GM23338 (cell line): ENCODE measurements around the gene ADGRF1. TPM values are rescaled to one million over a fixed set of nuclear protein-coding genes. Genes with fewer than 3 reads are reported as not detected.

ENCODE experiments used
- ATAC-seq: fragments of 200-7000 bp; cut with Tn5 transposase; 3 replicates; pipeline ENCODE4 v1.9.1; 2020
- DNase-seq: peaks from one replicate; pipeline ENCODE4 v3.0.0-alpha.2; 2015; ENCODE audit warnings: low spot score
- H2AFZ ChIP-seq: fragments of 200-600 bp; sonication (generic); 2 replicates; pipeline ENCODE4 v1.8.0; 2016; ENCODE audit warnings: antibody characterized with exemption, mild to moderate bottlenecking, moderate library complexity
- H3F3A ChIP-seq: fragments of 200-600 bp; sonication (generic); replicated peaks from 2 replicates; pipeline ENCODE4 v1.8.0; 2017; ENCODE audit warnings: antibody characterized with exemption, mixed run types, low read depth
- H3K27ac ChIP-seq: fragments of 200-600 bp; sonication (generic); 2 replicates; pipeline ENCODE4 v1.6.1; 2016; ENCODE audit warnings: low read depth
- H3K27me3 ChIP-seq: fragments of 200-600 bp; sonication (generic); 2 replicates; pipeline ENCODE4 v1.8.0; 2016; ENCODE audit warnings: mild to moderate bottlenecking, mixed run types, moderate library complexity; ENCODE audit not compliant: insufficient read depth
- H3K36me3 ChIP-seq: fragments of 200-600 bp; sonication (generic); 2 replicates; pipeline ENCODE4 v1.8.0; 2016; ENCODE audit warnings: mild to moderate bottlenecking; ENCODE audit not compliant: insufficient read depth
- H3K4me1 ChIP-seq: fragments of 200-600 bp; sonication (generic); 2 replicates; pipeline ENCODE4 v1.8.0; 2016; ENCODE audit warnings: mild to moderate bottlenecking, moderate library complexity; ENCODE audit not compliant: insufficient read depth
- H3K4me2 ChIP-seq: fragments of 200-600 bp; sonication (generic); 2 replicates; pipeline ENCODE4 v1.7.1; 2017; ENCODE audit warnings: mixed run types
- H3K4me3 ChIP-seq: fragments of 200-600 bp; sonication (generic); 2 replicates; pipeline ENCODE4 v1.6.1; 2016; ENCODE audit warnings: mixed run types
- H3K79me2 ChIP-seq: fragments of 200-600 bp; sonication (generic); replicated peaks from 2 replicates; pipeline ENCODE4 v1.8.0; 2017; ENCODE audit warnings: mild to moderate bottlenecking; ENCODE audit not compliant: insufficient read depth
- H3K9me2 ChIP-seq: fragments of 200-600 bp; sonication (generic); 2 replicates; pipeline ENCODE4 v1.8.0; 2017; ENCODE audit not compliant: insufficient read depth
- H4K20me1 ChIP-seq: fragments of 200-600 bp; sonication (generic); replicated peaks from 2 replicates; pipeline ENCODE4 v1.8.0; 2017; ENCODE audit warnings: mild to moderate bottlenecking; ENCODE audit not compliant: insufficient read depth
- H3K27ac Mint-ChIP-seq: 2 replicates; pipeline ENCODE4 v1.8.0; 2020; ENCODE audit warnings: inconsistent platforms, mild to moderate bottlenecking, moderate library complexity, mixed read lengths
- H3K27me3 Mint-ChIP-seq: 3 replicates; pipeline ENCODE4 v1.8.0; 2022; ENCODE audit warnings: low read depth, mild to moderate bottlenecking, moderate library complexity, mixed read lengths, inconsistent platforms; ENCODE audit not compliant: insufficient read depth, poor library complexity
- H3K36me3 Mint-ChIP-seq: 3 replicates; pipeline ENCODE4 v1.8.0; 2021; ENCODE audit warnings: low read depth, mild to moderate bottlenecking, inconsistent platforms, moderate library complexity, mixed read lengths
- H3K4me1 Mint-ChIP-seq: 3 replicates; pipeline ENCODE4 v1.8.0; 2020; ENCODE audit warnings: mild to moderate bottlenecking, inconsistent platforms, mixed read lengths
- H3K4me3 Mint-ChIP-seq: 3 replicates; pipeline ENCODE4 v1.8.0; 2021; ENCODE audit warnings: moderate library complexity, mild to moderate bottlenecking, inconsistent platforms, mixed read lengths
- H3K9me3 Mint-ChIP-seq: 3 replicates; pipeline ENCODE4 v1.8.0; 2020; ENCODE audit warnings: moderate library complexity, mild to moderate bottlenecking, inconsistent platforms, mixed read lengths
- CREB1 ChIP-seq: fragments of 250-450 bp; sonication (Bioruptor Pico); IDR thresholded peaks from 2 replicates; pipeline ENCODE4 v1.5.0; 2020; ENCODE audit warnings: low read depth, mild to moderate bottlenecking, moderate library complexity
- CTCF ChIP-seq, 2 experiments: fragments of 200-600 bp in 1 of 2; sonication (generic) in 1 of 2; conservative IDR thresholded peaks; 2 replicates each; pipeline versions ENCODE4 v1.5.1 to v1.6.1; 2016 to 2017; ENCODE audit warnings: antibody characterized with exemption in 2 of 2, low read depth in 2 of 2, mild to moderate bottlenecking in 2 of 2, moderate library complexity in 1 of 2
- ETS1 ChIP-seq: IDR thresholded peaks from 2 replicates; pipeline ENCODE4 v1.6.1; 2016; ENCODE audit warnings: antibody characterized with exemption
- EZH2 ChIP-seq: fragments of 200-600 bp; sonication (generic); IDR thresholded peaks from one replicate; pipeline ENCODE4 v1.8.0; 2017; ENCODE audit warnings: antibody characterized with exemption, mild to moderate bottlenecking, low read depth; ENCODE audit not compliant: unreplicated experiment
- EZH2phosphoT487 ChIP-seq: fragments of 200-600 bp; sonication (generic); IDR thresholded peaks from one replicate; pipeline ENCODE4 v1.8.1; 2018; ENCODE audit warnings: antibody characterized with exemption; ENCODE audit not compliant: unreplicated experiment
- JUNB ChIP-seq: IDR thresholded peaks from one replicate; pipeline ENCODE4 v1.6.1; 2016; ENCODE audit warnings: antibody characterized with exemption; ENCODE audit not compliant: unreplicated experiment
- NANOG ChIP-seq: IDR thresholded peaks from 2 replicates; pipeline ENCODE4 v1.6.1; 2016; ENCODE audit warnings: antibody characterized with exemption, borderline replicate concordance
- POLR2AphosphoS5 ChIP-seq: IDR thresholded peaks from 2 replicates; pipeline ENCODE4 v1.6.1; 2016; ENCODE audit warnings: antibody characterized with exemption, low read depth
- STAT1 ChIP-seq: IDR thresholded peaks from one replicate; pipeline ENCODE4 v1.6.1; 2016; ENCODE audit warnings: antibody characterized with exemption; ENCODE audit not compliant: unreplicated experiment
- ZNF114 ChIP-seq: fragments of 250-450 bp; sonication (Bioruptor Pico); IDR thresholded peaks from 2 replicates; pipeline ENCODE4 v1.5.0; 2020; ENCODE audit warnings: mild to moderate bottlenecking, moderate library complexity
- ZNF331 ChIP-seq: fragments of 250-450 bp; sonication (Bioruptor Pico); IDR thresholded peaks from 2 replicates; pipeline ENCODE4 v1.5.0; 2020; ENCODE audit warnings: low read depth, mild to moderate bottlenecking, moderate library complexity
- polyA plus RNA-seq: library from polyadenylated mRNA; unstranded; fragments of >200 nt; fragmentation: Nextera tagmentation; extraction: Ambion mirVana; gene quantifications from 2 replicates; pipeline ENCODE4 v1.2.1, GENCODE V29; 2016
- total RNA-seq: library from RNA; depleted of rRNA; stranded (reverse); fragments of >200 nt; shearing (Covaris generic); gene quantifications from 2 replicates; pipeline ENCODE4 v1.2.3, GENCODE V29; 2014
- TF ChIP-seq, protein P1 (sequence below): IDR thresholded peaks from one replicate; pipeline ENCODE4 v1.6.1; 2018; ENCODE audit warnings: antibody characterized with exemption; ENCODE audit not compliant: unreplicated experiment
- TF ChIP-seq, protein P2 (sequence below): fragments of 250-450 bp; sonication (Bioruptor Pico); IDR thresholded peaks from 2 replicates; pipeline ENCODE4 v1.5.0; 2020; ENCODE audit warnings: mild to moderate bottlenecking, moderate library complexity

Gene ADGRF1
- total and polyA plus RNA-seq, 2 experiments from 2014 or later, result not detected

GRCh38 chr6:47007657-47008396 is 34.3 kb downstream of the ADGRF1 start:
- peaks cover 2% of the 10 kb centered on the region for H3K27me3 Mint-ChIP-seq
- DNase-seq (no peak), ATAC-seq (no peak)
- no peaks in the 10 kb centered on the region for H3K27me3 ChIP-seq
- no peaks in the 10 kb centered on the region for H3K9me3 Mint-ChIP-seq
- no peak overlapping the region for H3K27ac Mint-ChIP-seq
- peaks cover 5% of the 10 kb centered on the region for H3K9me2 ChIP-seq
- no peaks in the 10 kb centered on the region for H3K36me3 ChIP-seq
- H3K4me3 ChIP-seq, result no peak overlapping the region
- no peaks in the 10 kb centered on the region for H3F3A ChIP-seq
- H3K4me1 ChIP-seq, result no peaks in the 10 kb centered on the region
- no peaks in the 10 kb centered on the region for H3K36me3 Mint-ChIP-seq
- no peak for TF ChIP-seq ZNF331 (CRISPR knock-in tag)
- TF ChIP-seq, protein P1, sequence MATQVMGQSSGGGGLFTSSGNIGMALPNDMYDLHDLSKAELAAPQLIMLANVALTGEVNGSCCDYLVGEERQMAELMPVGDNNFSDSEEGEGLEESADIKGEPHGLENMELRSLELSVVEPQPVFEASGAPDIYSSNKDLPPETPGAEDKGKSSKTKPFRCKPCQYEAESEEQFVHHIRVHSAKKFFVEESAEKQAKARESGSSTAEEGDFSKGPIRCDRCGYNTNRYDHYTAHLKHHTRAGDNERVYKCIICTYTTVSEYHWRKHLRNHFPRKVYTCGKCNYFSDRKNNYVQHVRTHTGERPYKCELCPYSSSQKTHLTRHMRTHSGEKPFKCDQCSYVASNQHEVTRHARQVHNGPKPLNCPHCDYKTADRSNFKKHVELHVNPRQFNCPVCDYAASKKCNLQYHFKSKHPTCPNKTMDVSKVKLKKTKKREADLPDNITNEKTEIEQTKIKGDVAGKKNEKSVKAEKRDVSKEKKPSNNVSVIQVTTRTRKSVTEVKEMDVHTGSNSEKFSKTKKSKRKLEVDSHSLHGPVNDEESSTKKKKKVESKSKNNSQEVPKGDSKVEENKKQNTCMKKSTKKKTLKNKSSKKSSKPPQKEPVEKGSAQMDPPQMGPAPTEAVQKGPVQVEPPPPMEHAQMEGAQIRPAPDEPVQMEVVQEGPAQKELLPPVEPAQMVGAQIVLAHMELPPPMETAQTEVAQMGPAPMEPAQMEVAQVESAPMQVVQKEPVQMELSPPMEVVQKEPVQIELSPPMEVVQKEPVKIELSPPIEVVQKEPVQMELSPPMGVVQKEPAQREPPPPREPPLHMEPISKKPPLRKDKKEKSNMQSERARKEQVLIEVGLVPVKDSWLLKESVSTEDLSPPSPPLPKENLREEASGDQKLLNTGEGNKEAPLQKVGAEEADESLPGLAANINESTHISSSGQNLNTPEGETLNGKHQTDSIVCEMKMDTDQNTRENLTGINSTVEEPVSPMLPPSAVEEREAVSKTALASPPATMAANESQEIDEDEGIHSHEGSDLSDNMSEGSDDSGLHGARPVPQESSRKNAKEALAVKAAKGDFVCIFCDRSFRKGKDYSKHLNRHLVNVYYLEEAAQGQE, result no peak
- TF ChIP-seq EZH2phosphoT487, result no peak
- TF ChIP-seq EZH2, result no peak
- TF ChIP-seq, protein P2, sequence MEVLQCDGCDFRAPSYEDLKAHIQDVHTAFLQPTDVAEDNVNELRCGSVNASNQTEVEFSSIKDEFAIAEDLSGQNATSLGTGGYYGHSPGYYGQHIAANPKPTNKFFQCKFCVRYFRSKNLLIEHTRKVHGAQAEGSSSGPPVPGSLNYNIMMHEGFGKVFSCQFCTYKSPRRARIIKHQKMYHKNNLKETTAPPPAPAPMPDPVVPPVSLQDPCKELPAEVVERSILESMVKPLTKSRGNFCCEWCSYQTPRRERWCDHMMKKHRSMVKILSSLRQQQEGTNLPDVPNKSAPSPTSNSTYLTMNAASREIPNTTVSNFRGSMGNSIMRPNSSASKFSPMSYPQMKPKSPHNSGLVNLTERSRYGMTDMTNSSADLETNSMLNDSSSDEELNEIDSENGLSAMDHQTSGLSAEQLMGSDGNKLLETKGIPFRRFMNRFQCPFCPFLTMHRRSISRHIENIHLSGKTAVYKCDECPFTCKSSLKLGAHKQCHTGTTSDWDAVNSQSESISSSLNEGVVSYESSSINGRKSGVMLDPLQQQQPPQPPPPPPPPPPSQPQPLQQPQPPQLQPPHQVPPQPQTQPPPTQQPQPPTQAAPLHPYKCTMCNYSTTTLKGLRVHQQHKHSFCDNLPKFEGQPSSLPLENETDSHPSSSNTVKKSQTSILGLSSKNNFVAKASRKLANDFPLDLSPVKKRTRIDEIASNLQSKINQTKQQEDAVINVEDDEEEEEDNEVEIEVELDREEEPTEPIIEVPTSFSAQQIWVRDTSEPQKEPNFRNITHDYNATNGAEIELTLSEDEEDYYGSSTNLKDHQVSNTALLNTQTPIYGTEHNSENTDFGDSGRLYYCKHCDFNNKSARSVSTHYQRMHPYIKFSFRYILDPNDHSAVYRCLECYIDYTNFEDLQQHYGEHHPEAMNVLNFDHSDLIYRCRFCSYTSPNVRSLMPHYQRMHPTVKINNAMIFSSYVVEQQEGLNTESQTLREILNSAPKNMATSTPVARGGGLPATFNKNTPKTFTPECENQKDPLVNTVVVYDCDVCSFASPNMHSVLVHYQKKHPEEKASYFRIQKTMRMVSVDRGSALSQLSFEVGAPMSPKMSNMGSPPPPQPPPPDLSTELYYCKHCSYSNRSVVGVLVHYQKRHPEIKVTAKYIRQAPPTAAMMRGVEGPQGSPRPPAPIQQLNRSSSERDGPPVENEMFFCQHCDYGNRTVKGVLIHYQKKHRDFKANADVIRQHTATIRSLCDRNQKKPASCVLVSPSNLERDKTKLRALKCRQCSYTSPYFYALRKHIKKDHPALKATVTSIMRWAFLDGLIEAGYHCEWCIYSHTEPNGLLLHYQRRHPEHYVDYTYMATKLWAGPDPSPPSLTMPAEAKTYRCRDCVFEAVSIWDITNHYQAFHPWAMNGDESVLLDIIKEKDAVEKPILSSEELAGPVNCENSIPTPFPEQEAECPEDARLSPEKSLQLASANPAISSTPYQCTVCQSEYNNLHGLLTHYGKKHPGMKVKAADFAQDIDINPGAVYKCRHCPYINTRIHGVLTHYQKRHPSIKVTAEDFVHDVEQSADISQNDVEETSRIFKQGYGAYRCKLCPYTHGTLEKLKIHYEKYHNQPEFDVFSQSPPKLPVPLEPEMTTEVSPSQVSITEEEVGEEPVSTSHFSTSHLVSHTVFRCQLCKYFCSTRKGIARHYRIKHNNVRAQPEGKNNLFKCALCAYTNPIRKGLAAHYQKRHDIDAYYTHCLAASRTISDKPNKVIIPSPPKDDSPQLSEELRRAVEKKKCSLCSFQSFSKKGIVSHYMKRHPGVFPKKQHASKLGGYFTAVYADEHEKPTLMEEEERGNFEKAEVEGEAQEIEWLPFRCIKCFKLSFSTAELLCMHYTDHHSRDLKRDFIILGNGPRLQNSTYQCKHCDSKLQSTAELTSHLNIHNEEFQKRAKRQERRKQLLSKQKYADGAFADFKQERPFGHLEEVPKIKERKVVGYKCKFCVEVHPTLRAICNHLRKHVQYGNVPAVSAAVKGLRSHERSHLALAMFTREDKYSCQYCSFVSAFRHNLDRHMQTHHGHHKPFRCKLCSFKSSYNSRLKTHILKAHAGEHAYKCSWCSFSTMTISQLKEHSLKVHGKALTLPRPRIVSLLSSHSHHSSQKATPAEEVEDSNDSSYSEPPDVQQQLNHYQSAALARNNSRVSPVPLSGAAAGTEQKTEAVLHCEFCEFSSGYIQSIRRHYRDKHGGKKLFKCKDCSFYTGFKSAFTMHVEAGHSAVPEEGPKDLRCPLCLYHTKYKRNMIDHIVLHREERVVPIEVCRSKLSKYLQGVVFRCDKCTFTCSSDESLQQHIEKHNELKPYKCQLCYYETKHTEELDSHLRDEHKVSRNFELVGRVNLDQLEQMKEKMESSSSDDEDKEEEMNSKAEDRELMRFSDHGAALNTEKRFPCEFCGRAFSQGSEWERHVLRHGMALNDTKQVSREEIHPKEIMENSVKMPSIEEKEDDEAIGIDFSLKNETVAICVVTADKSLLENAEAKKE, result no peak
- no peak for TF ChIP-seq CREB1
- no peak for TF ChIP-seq NANOG
- TF ChIP-seq STAT1, result no peak
- TF ChIP-seq JUNB, result no peak
- TF ChIP-seq POLR2AphosphoS5, result no peak
- no peak for TF ChIP-seq CTCF (conservative IDR thresholded peaks at IDR 0.05; ENCODE audit: low read depth in 2 of 2)
- TF ChIP-seq ETS1, result no peak
- no peak for TF ChIP-seq ZNF114 (CRISPR knock-in tag)
- no peaks in the 10 kb centered on the region for H3K79me2 ChIP-seq
- H4K20me1 ChIP-seq, result no peaks in the 10 kb centered on the region
- H3K4me2 ChIP-seq, result no peak overlapping the region
- H2AFZ ChIP-seq, result no peak overlapping the region
- no peak overlapping the region for H3K4me3 Mint-ChIP-seq
- no peaks in the 10 kb centered on the region for H3K4me1 Mint-ChIP-seq
- no peak overlapping the region for H3K27ac ChIP-seq
